GM08714 (cell line): ENCODE measurements around the gene SCO2.

Experiments used
- H3K4me3 ChIP-seq: fragments of 200-500 bp; sonication (Bioruptor generic); 2 replicates; pipeline ENCODE4 v1.5.1; 2014; ENCODE audit warnings: mild to moderate bottlenecking, low read length, inconsistent platforms
- ZNF274 ChIP-seq: IDR thresholded peaks from 2 replicates; pipeline ENCODE4 v1.6.1; 2012; ENCODE audit warnings: mild to moderate bottlenecking, low read depth, low read length

The SCO2 gene

GRCh38 chr22:50531546-50531961 lies 6.2 kb upstream of the SCO2 start:
- H3K4me3 ChIP-seq, result peak overlapping the region; percentile 79
- TF ChIP-seq ZNF274, result no peak

GRCh38 chr22:50530877-50531545 lies 5.6 kb upstream of the SCO2 start:
- peak overlapping the region; percentile 79 for H3K4me3 ChIP-seq
- TF ChIP-seq ZNF274, result no peak

GRCh38 chr22:50530580-50530876 lies 5.1 kb upstream of the SCO2 start:
- TF ChIP-seq ZNF274, result no peak
- H3K4me3 ChIP-seq, result peak overlapping the region; percentile 79

GRCh38 chr22:50529897-50530579 lies 4.6 kb upstream of the SCO2 start, which contains the start of gene TYMP:
TSS of gene TYMP (minus strand) at chr22:50530012. CDS start at chr22:50529709, 303 bp downstream.
- peak within 1 kb of the TSS; percentile 79 for H3K4me3 ChIP-seq
- TF ChIP-seq ZNF274, result no peak

- peak overlapping the region; percentile 79; the same call in 1 of the 2 replicates for H3K4me3 ChIP-seq
- TF ChIP-seq ZNF274, result no peak
These were observed 4.1 kb upstream of the SCO2 start for GRCh38 chr22:50529416-50529896.

GRCh38 chr22:50528682-50529415 lies 3.5 kb upstream of the SCO2 start:
- peak overlapping the region; percentile 79; the same call in 1 of the 2 replicates for H3K4me3 ChIP-seq

GRCh38 chr22:50527921-50528681 lies 2.7 kb upstream of the SCO2 start:
- H3K4me3 ChIP-seq, result no peak overlapping the region
- no peak for TF ChIP-seq ZNF274

More at GRCh38 chr22:50528682-50529415, 3.5 kb upstream of the SCO2 start:
- no peak for TF ChIP-seq ZNF274

- no peak for TF ChIP-seq ZNF274
- H3K4me3 ChIP-seq, result peak overlapping the region; percentile 59; the same call in 1 of the 2 replicates
These were observed 1.7 kb upstream of the SCO2 start for GRCh38 chr22:50526834-50527801.

GRCh38 chr22:50526108-50526833 lies 873 bp upstream of the SCO2 start:
- H3K4me3 ChIP-seq, result peak overlapping the region; percentile 59; the same call in 1 of the 2 replicates
- no peak for TF ChIP-seq ZNF274

GRCh38 chr22:50525858-50526107 lies 385 bp upstream of the SCO2 start:
- TF ChIP-seq ZNF274, result no peak
- peak overlapping the region; percentile 59; the same call in 1 of the 2 replicates for H3K4me3 ChIP-seq

- peak overlapping the region; percentile 59 for H3K4me3 ChIP-seq
- no peak for TF ChIP-seq ZNF274
These were observed 708 bp downstream of the SCO2 start for GRCh38 chr22:50524676-50525103.
